MCF 10A (cell line): ENCODE results near the gene C5orf63. TPM values are rescaled to one million over a fixed set of nuclear protein-coding genes. Genes with fewer than 3 reads are reported as not detected.

ENCODE experiments used
- BruUV-seq: library from RNA; stranded (reverse); fragments of 400-500 nt; replicated peaks from 2 replicates; lab custom pipeline; 2021; lab: Mats Ljungman, UMichigan
- CTCF ChIA-PET: fragments of 300-600 bp; sonication (Branson Sonifier 250); formaldehyde crosslinking; extraction: SDS; loops from one replicate; lab custom pipeline; 2021; ENCODE audit warnings: antibody characterized with exemption, inconsistent platforms; lab: Yijun Ruan, JAX
- POLR2A ChIA-PET: fragments of 300-600, 350-650 bp; sonication (Branson Sonifier 250); formaldehyde crosslinking; extraction: SDS; loops from one replicate; lab custom pipeline; 2020; ENCODE audit warnings: antibody characterized with exemption, inconsistent platforms; lab: Yijun Ruan, JAX
- DNase-seq: peaks from one replicate; pipeline ENCODE4 v3.0.0-alpha.2; 2018; ENCODE audit not compliant: unreplicated experiment
- H3K27ac Mint-ChIP-seq: one replicate; pipeline ENCODE4 v1.8.0; 2022; ENCODE audit warnings: mild to moderate bottlenecking, low read depth, mixed read lengths; ENCODE audit not compliant: unreplicated experiment
- H3K27me3 Mint-ChIP-seq: one replicate; pipeline ENCODE4 v1.8.0; 2022; ENCODE audit warnings: mixed read lengths; ENCODE audit not compliant: insufficient read depth, unreplicated experiment
- H3K36me3 Mint-ChIP-seq: one replicate; pipeline ENCODE4 v1.8.0; 2022; ENCODE audit warnings: mild to moderate bottlenecking, moderate library complexity, mixed read lengths; ENCODE audit not compliant: insufficient read depth, unreplicated experiment
- H3K4me1 Mint-ChIP-seq: one replicate; pipeline ENCODE4 v1.8.0; 2022; ENCODE audit warnings: mixed read lengths; ENCODE audit not compliant: insufficient read depth, unreplicated experiment
- H3K4me3 Mint-ChIP-seq: one replicate; pipeline ENCODE4 v1.8.0; 2022; ENCODE audit warnings: mild to moderate bottlenecking, moderate library complexity, mixed read lengths; ENCODE audit not compliant: unreplicated experiment
- H3K9me3 Mint-ChIP-seq: one replicate; pipeline ENCODE4 v1.8.0; 2022; ENCODE audit warnings: mixed read lengths; ENCODE audit not compliant: unreplicated experiment
- intact Hi-C: fragments of 100-400 bp; cut with micrococcal nuclease; formaldehyde crosslinking; loops from 2 replicates; pipeline ENCODE4 v1.14.1; 2022
- total RNA-seq: library from RNA; stranded (reverse); gene quantifications from 2 replicates; pipeline ENCODE4 v1.2.3, GENCODE V29; 2022
- TF ChIP-seq, protein P1 (sequence below): fragments of 200-600 bp; IDR thresholded peaks from one replicate; pipeline ENCODE4 v1.8.0; 2022; ENCODE audit warnings: antibody characterized with exemption, mild to moderate bottlenecking; ENCODE audit not compliant: unreplicated experiment

Gene C5orf63
- total RNA-seq, 1 experiment from 2014 or later = 10.8 TPM

DNA sequence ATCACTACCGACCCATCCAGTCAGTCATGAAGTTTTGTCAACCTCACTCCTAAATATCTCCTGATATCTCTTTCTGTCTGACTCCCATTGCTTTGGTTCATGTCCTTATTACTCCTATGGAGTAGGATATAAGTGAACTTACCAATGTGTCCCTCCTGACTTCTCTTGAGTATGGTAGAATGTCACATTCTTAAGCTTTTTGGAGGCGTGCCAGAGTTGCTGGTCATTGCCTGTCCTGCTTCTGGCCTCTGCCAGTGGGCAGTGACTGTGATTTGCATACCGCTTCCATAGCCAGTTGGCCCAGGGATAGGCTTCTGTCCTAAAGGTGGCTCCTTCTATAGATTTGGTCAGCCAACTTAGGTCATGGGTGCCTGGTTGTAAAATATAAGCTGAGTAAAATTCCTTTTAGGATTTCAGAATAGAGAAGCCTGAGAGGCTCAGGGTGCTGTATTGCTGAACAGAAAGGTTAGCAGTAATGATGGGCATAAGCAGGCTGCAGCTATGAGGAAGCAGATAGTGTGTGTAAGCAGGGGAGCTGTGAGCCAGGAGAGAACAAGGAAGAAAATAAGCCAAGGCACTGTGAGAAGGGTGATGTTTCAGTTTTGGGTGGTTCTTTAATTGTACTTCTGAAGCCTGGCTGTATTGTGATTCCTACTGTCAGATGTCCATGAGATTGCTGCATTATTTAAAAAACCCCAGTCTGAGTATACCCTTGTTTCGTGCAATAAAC, 26.8 kb downstream of the C5orf63 start:
- no peaks in the 10 kb centered on the region for H3K27me3 Mint-ChIP-seq
- H3K9me3 Mint-ChIP-seq = no peaks in the 10 kb centered on the region
- BruUV-seq = no TSS peak
- intact Hi-C loops = no loop called here
- H3K36me3 Mint-ChIP-seq = no peaks in the 10 kb centered on the region
- ChIA-PET POLR2A (interaction anchor here (0.7 to 1.8 kb wide), 7 partner anchors 13 to 50 kb away, joined by 3 to 7 read pairs (median 3); partner anchors contain the start of genes C5orf63 and MARCHF3), CTCF (interaction anchor here (0.6 to 1.3 kb wide), 4 partner anchors 16 to 447 kb away, joined by 3 to 5 read pairs (median 3); partner anchors contain the start of gene MARCHF3)
- TF ChIP-seq, protein P1, sequence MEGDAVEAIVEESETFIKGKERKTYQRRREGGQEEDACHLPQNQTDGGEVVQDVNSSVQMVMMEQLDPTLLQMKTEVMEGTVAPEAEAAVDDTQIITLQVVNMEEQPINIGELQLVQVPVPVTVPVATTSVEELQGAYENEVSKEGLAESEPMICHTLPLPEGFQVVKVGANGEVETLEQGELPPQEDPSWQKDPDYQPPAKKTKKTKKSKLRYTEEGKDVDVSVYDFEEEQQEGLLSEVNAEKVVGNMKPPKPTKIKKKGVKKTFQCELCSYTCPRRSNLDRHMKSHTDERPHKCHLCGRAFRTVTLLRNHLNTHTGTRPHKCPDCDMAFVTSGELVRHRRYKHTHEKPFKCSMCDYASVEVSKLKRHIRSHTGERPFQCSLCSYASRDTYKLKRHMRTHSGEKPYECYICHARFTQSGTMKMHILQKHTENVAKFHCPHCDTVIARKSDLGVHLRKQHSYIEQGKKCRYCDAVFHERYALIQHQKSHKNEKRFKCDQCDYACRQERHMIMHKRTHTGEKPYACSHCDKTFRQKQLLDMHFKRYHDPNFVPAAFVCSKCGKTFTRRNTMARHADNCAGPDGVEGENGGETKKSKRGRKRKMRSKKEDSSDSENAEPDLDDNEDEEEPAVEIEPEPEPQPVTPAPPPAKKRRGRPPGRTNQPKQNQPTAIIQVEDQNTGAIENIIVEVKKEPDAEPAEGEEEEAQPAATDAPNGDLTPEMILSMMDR = no peak
- no peak for DNase-seq
- no peak overlapping the region for H3K4me3 Mint-ChIP-seq
- no peak overlapping the region for H3K27ac Mint-ChIP-seq
- peaks cover 9% of the 10 kb centered on the region for H3K4me1 Mint-ChIP-seq

DNA sequence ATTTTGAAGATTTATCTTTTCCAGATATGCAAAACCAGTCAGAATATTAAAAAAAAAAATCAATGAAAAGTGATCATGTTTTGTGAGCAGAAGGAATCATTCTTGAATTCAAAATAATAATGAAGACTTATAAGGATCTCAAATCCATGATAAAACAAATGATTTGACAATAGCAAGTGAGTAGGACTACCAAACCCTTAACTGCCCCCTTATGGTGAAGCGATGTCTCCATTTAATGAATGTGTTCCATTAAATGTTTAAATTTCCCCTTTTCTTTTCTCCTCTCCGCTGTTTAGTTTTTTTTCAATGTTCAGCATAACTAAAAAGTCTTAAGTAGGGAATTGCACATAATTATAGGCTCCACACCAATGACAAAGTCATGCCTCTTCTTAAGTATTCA, 30.7 kb downstream of the C5orf63 start:
- TF ChIP-seq, protein P1 = peak; percentile 15
- Mint-ChIP-seq H3K4me3 (no peak overlapping the region), H3K9me3 (no peaks in the 10 kb centered on the region), H3K36me3 (no peaks in the 10 kb centered on the region), H3K4me1 (peaks cover 27% of the 10 kb centered on the region), H3K27ac (peak overlapping the region; percentile 95), H3K27me3 (no peaks in the 10 kb centered on the region)
- intact Hi-C loops = loop anchor here (2.0 kb wide), 1 partner anchor 196 kb away; no protein-coding TSS in a partner anchor
- ChIA-PET CTCF (no interaction called here), POLR2A (no interaction called here)
- DNase-seq = peak; percentile 18
- no TSS peak for BruUV-seq

- intact Hi-C loops = no loop called here
Observed at GRCh38 chr5:127041571-127041970, 31.7 kb downstream of the C5orf63 start.

More at GRCh38 chr5:127041571-127041970, 31.7 kb downstream of the C5orf63 start:
- CTCF ChIA-PET = interaction anchor here (0.6 to 0.7 kb wide), 2 partner anchors 31 to 77 kb away, joined by 3 to 4 read pairs; no protein-coding TSS in a partner anchor
- no peaks in the 10 kb centered on the region for H3K27me3 Mint-ChIP-seq
- BruUV-seq = no TSS peak
- peak; percentile 46 for DNase-seq
- peaks cover 27% of the 10 kb centered on the region for H3K4me1 Mint-ChIP-seq
- H3K27ac Mint-ChIP-seq = peak overlapping the region; percentile 95
- POLR2A ChIA-PET = interaction anchor here (1.3 to 2.7 kb wide), 5 partner anchors 10 to 47 kb away, joined by 4 to 21 read pairs (median 9); partner anchors contain the start of gene MARCHF3
- H3K36me3 Mint-ChIP-seq = no peaks in the 10 kb centered on the region
- H3K9me3 Mint-ChIP-seq = no peaks in the 10 kb centered on the region
- TF ChIP-seq, protein P1 = no peak
- no peak overlapping the region for H3K4me3 Mint-ChIP-seq
